ENCODE data around the gene C11orf24.
"Not testable (repeated sequence)": the region's sequence is repeated elsewhere in the genome, so short reads cannot be mapped to it uniquely, and the experiment has no call there.

C11orf24 gene

DNA sequence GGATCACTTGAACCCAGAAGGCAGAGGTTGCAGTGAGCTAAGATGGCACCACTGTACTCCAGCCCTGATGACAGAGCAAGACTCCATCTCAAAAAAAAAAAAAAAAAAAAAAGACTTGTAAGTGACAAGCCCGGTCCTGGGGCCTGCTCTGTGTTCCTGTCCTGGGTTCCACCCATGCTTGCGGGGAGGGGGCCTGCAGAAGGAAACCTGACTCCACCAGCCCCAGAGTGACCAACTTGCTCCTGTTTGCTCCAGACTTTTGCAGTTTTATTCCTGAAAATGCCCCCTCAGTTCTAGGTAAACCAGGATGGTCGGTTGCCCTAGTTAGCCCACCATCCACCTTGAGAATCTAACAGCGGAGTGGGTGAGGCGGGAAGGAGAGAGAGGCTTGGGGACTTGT is 30.5 kb upstream of the C11orf24 start:
- Histone ChIP-seq H2AFZ (ENCODE audit: insufficient read depth, low read length, poor library complexity) (no peak overlapping the region), H3K27ac (ENCODE audit: low read depth, low read length) (no peak overlapping the region), H2BK12ac (ENCODE audit: low read length) (no peak overlapping the region), H3K4me2 (ENCODE audit: low read length) (no peak overlapping the region), H3K27me3 (ENCODE audit: insufficient read depth, low read length) (no peaks in the 10 kb centered on the region), H2AK5ac (ENCODE audit: low read length) (no peak overlapping the region), H2BK5ac (ENCODE audit: low read depth, low read length, poor library complexity) (no peak overlapping the region), H2BK120ac (ENCODE audit: insufficient read depth, low read length, poor library complexity) (no peak overlapping the region), H3K4ac (ENCODE audit: low read depth, low read length) (no peak overlapping the region), H3K18ac (ENCODE audit: low read length) (no peak overlapping the region), H3K14ac (ENCODE audit: low read length) (no peak overlapping the region), H3K36me3 (ENCODE audit: control insufficient read depth in 1 of 2, insufficient read depth in 2 of 2, low read length in 2 of 2) (no peaks in the 10 kb centered on the region), H3K79me1 (ENCODE audit: low read length) (no peaks in the 10 kb centered on the region), H3K4me1 (ENCODE audit: control insufficient read depth in 1 of 2, insufficient read depth in 2 of 2, low read length in 2 of 2) (no peaks in the 10 kb centered on the region), H3K79me2 (ENCODE audit: control insufficient read depth, insufficient read depth, low read length, poor library complexity) (no peaks in the 10 kb centered on the region), H3K9ac (ENCODE audit: low read length) (no peak overlapping the region), H3K9me3 (ENCODE audit: insufficient read depth, low read depth, low read length) (peaks cover 6% of the 10 kb centered on the region), H4K8ac (ENCODE audit: low read depth, low read length) (no peak overlapping the region), H4K91ac (ENCODE audit: low read depth, low read length) (no peak overlapping the region), H3K4me3 (ENCODE audit: low read depth, low read length) (no peak overlapping the region), H4K12ac (ENCODE audit: low read depth, low read length) (no peak overlapping the region), H3K23ac (ENCODE audit: low read length) (no peak overlapping the region)
- DNase-seq, result no peak
- WGBS (ENCODE audit: extremely low coverage, insufficient coverage, insufficient read length), result no CpG with 5 or more reads among the region's 5 CpGs

DNA sequence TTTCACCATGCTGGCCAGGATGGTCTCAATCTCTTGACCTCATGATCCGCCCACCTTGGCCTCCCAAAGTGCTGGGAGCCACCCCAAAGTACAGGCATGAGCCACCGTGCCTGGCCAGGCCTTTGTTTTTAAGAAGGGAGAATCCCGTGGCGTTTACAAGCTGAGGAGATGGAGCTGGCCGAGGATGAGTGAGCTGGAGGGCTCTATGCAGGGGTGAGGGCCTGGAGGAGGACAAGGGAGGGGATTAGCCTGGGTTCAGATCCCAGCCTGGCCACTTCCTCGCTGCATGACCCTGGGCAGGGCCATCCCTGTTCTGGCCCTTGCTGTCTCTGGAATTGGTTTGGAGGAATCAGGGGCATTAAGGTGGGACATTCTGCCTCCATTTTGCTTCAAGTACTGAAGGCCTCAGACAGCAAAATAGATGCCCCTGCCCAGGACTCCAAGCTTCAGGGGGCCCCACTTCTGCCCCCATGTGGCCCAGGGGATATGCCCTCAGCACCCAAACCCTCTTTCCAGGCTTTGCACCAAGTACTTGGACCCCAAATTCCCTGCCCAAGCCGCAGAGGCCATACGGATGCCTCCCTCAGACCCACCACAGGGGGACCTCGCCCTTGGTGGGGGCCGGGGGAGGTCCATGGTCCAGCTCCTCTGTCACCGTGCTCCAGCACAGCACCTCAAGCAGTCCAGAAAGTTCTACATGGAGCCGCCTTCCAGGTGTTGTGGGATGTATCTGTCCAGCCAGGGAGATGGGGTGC is 28.5 kb upstream of the C11orf24 start:
- no peak overlapping the region for H2BK12ac ChIP-seq (ENCODE audit: low read length)
- no CpG with 5 or more reads among the region's 12 CpGs for WGBS (ENCODE audit: extremely low coverage, insufficient coverage, insufficient read length)
- no peak overlapping the region for H2AFZ ChIP-seq (ENCODE audit: insufficient read depth, low read length, poor library complexity)
- no peak overlapping the region for H2BK5ac ChIP-seq (ENCODE audit: low read depth, low read length, poor library complexity)
- H2AK5ac ChIP-seq (ENCODE audit: low read length), result no peak overlapping the region
- H3K27ac ChIP-seq (ENCODE audit: low read depth, low read length), result no peak overlapping the region
- H3K4me2 ChIP-seq (ENCODE audit: low read length), result no peak overlapping the region
- no peaks in the 10 kb centered on the region for H3K4me1 ChIP-seq (ENCODE audit: control insufficient read depth in 1 of 2, insufficient read depth in 2 of 2, low read length in 2 of 2)
- no peaks in the 10 kb centered on the region for H3K27me3 ChIP-seq (ENCODE audit: insufficient read depth, low read length)
- peaks cover 8% of the 10 kb centered on the region for H3K9me3 ChIP-seq (ENCODE audit: insufficient read depth, low read depth, low read length)
- no peak overlapping the region for H4K12ac ChIP-seq (ENCODE audit: low read depth, low read length)
- no peak for DNase-seq
- no peak overlapping the region for H3K18ac ChIP-seq (ENCODE audit: low read length)
- no peak overlapping the region for H4K91ac ChIP-seq (ENCODE audit: low read depth, low read length)
- H3K36me3 ChIP-seq (ENCODE audit: control insufficient read depth in 1 of 2, insufficient read depth in 2 of 2, low read length in 2 of 2), result no peaks in the 10 kb centered on the region
- no peaks in the 10 kb centered on the region for H3K79me2 ChIP-seq (ENCODE audit: control insufficient read depth, insufficient read depth, low read length, poor library complexity)
- no peak overlapping the region for H3K4ac ChIP-seq (ENCODE audit: low read depth, low read length)
- H3K14ac ChIP-seq (ENCODE audit: low read length), result no peak overlapping the region
- H2BK120ac ChIP-seq (ENCODE audit: insufficient read depth, low read length, poor library complexity), result no peak overlapping the region
- H3K4me3 ChIP-seq (ENCODE audit: low read depth, low read length), result no peak overlapping the region
- no peak overlapping the region for H3K23ac ChIP-seq (ENCODE audit: low read length)
- H3K9ac ChIP-seq (ENCODE audit: low read length), result no peak overlapping the region
- no peak overlapping the region for H4K8ac ChIP-seq (ENCODE audit: low read depth, low read length)
- H3K79me1 ChIP-seq (ENCODE audit: low read length), result no peaks in the 10 kb centered on the region

DNA sequence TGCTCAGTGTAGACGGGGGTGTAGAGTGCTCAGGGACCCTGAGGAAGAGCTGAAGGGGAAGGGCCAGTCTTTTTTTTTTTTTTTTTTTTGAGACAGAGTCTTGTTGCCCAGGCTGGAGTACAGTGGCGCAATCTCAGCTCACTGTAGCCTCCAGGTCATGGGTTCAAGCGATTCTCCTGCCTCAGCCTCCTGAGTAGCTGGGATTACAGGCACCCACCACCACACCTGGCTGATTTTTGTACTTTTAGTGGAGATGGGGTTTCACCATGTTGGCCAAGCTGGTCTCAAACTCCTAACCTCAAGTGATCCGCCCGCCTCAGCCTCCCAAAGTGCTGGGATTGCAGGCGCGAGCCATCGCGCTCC is 27.7 kb upstream of the C11orf24 start:
- not testable (repeated sequence) for H3K14ac ChIP-seq (ENCODE audit: low read length)

DNA sequence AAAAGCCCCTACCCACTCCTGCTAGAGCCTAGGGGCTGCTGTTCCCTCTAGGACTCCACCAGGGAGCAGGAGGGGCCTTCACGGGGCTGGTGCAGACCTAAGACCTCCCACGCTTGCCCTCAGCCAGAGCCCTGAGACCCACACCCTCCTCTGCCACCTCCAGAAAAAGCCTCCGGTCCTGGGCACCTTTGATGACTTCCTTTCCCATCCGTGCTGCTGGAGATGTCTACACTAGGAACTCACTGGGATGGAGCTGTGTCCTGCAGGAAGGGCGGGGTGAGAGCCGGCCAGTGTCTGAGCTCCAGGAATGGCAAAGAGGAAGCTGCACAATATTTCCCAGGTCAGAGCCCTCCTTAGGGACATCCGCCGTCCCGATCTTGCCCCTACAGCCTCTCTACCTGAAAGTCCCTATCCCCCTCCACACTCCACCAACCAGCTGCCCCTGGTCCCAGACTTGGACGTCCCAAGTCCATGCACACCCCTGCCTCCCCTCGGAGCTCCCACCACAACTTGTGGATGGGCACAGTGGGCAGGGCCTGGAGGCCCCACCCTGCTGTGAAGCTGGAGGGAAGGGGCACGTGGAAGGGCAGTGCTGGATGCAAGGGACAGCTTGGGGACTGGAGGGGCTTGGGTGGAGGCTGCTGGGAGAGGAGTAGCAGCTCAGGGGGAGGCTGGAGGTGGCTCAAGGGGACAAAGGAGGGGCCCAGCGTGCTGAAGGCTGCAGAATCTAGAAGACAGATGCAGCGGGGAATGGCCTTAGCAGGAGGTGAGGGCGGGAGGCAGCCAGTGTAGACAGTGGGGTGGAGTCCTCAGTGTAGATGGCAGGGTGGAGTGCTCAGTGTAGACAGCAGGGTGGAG is 27.1 kb upstream of the C11orf24 start:
- Histone ChIP-seq H3K4ac (ENCODE audit: low read depth, low read length) (no peak overlapping the region), H3K23ac (ENCODE audit: low read length) (no peak overlapping the region), H3K27ac (ENCODE audit: low read depth, low read length) (no peak overlapping the region), H3K4me3 (ENCODE audit: low read depth, low read length) (no peak overlapping the region), H2AK5ac (ENCODE audit: low read length) (no peak overlapping the region), H3K4me1 (ENCODE audit: control insufficient read depth in 1 of 2, insufficient read depth in 2 of 2, low read length in 2 of 2) (no peaks in the 10 kb centered on the region), H4K91ac (ENCODE audit: low read depth, low read length) (no peak overlapping the region), H2BK5ac (ENCODE audit: low read depth, low read length, poor library complexity) (no peak overlapping the region), H3K27me3 (ENCODE audit: insufficient read depth, low read length) (no peaks in the 10 kb centered on the region), H2BK12ac (ENCODE audit: low read length) (no peak overlapping the region), H3K9ac (ENCODE audit: low read length) (no peak overlapping the region), H3K4me2 (ENCODE audit: low read length) (no peak overlapping the region), H3K18ac (ENCODE audit: low read length) (no peak overlapping the region), H3K79me1 (ENCODE audit: low read length) (no peaks in the 10 kb centered on the region), H2BK120ac (ENCODE audit: insufficient read depth, low read length, poor library complexity) (no peak overlapping the region), H4K12ac (ENCODE audit: low read depth, low read length) (no peak overlapping the region), H4K8ac (ENCODE audit: low read depth, low read length) (no peak overlapping the region), H3K9me3 (ENCODE audit: insufficient read depth, low read depth, low read length) (peaks cover 2% of the 10 kb centered on the region), H2AFZ (ENCODE audit: insufficient read depth, low read length, poor library complexity) (no peak overlapping the region), H3K14ac (ENCODE audit: low read length) (no peak overlapping the region), H3K36me3 (ENCODE audit: control insufficient read depth in 1 of 2, insufficient read depth in 2 of 2, low read length in 2 of 2) (no peaks in the 10 kb centered on the region), H3K79me2 (ENCODE audit: control insufficient read depth, insufficient read depth, low read length, poor library complexity) (no peaks in the 10 kb centered on the region)
- no CpG with 5 or more reads among the region's 15 CpGs for WGBS (ENCODE audit: extremely low coverage, insufficient coverage, insufficient read length)
- DNase-seq, result no peak

More for the DNA sequence above, 27.7 kb upstream of the C11orf24 start:
- DNase-seq; H3K9me3 ChIP-seq (ENCODE audit: insufficient read depth, low read depth, low read length); H3K79me2 ChIP-seq (ENCODE audit: control insufficient read depth, insufficient read depth, low read length, poor library complexity); H3K27me3 ChIP-seq (ENCODE audit: insufficient read depth, low read length); H3K18ac ChIP-seq (ENCODE audit: low read length); H3K23ac ChIP-seq (ENCODE audit: low read length); H4K91ac ChIP-seq (ENCODE audit: low read depth, low read length); H3K4me1 ChIP-seq (ENCODE audit: control insufficient read depth in 1 of 2, insufficient read depth in 2 of 2, low read length in 2 of 2); H3K4ac ChIP-seq (ENCODE audit: low read depth, low read length); H4K12ac ChIP-seq (ENCODE audit: low read depth, low read length); H2BK12ac ChIP-seq (ENCODE audit: low read length); H2AFZ ChIP-seq (ENCODE audit: insufficient read depth, low read length, poor library complexity); H3K27ac ChIP-seq (ENCODE audit: low read depth, low read length); H3K36me3 ChIP-seq (ENCODE audit: control insufficient read depth in 1 of 2, insufficient read depth in 2 of 2, low read length in 2 of 2); H3K4me3 ChIP-seq (ENCODE audit: low read depth, low read length); H2BK120ac ChIP-seq (ENCODE audit: insufficient read depth, low read length, poor library complexity); H2AK5ac ChIP-seq (ENCODE audit: low read length); H3K9ac ChIP-seq (ENCODE audit: low read length); H3K79me1 ChIP-seq (ENCODE audit: low read length); H4K8ac ChIP-seq (ENCODE audit: low read depth, low read length); H3K4me2 ChIP-seq (ENCODE audit: low read length); H2BK5ac ChIP-seq (ENCODE audit: low read depth, low read length, poor library complexity): not testable (repeated sequence)
- no CpG with 5 or more reads among the region's 9 CpGs for WGBS (ENCODE audit: extremely low coverage, insufficient coverage, insufficient read length)

Data from trophoblast cell (in vitro differentiated cells and primary cell).